Esophagus muscularis mucosa (tissue), 4 donors: ENCODE data around the gene IFITM1. TPM values are rescaled to one million over a fixed set of nuclear protein-coding genes. Genes with fewer than 3 reads are reported as not detected.

ENCODE experiments used
- DNase-seq: peaks from one replicate; pipeline ENCODE4 v3.0.0-alpha.2; 2017; ENCODE audit errors: extremely low spot score
- H3K27ac ChIP-seq, 4 donors: fragments of 200-600 bp; sonication (generic); replicated peaks in 1 of 4; 1 replicate in 3 of 4; 2 replicates in 1 of 4; pipeline ENCODE4 v1.5.1; 2016 to 2019; ENCODE audit warnings: mild to moderate bottlenecking in 1 of 4
- H3K27me3 ChIP-seq, 4 donors: fragments of 200-600 bp; sonication (generic); one replicate each; pipeline versions ENCODE4 v1.5.1 to v1.6.0; 2016 to 2019
- H3K36me3 ChIP-seq, 4 donors: fragments of 200-600 bp; sonication (generic); one replicate each; pipeline ENCODE4 v1.5.1; 2016 to 2019
- H3K4me1 ChIP-seq, 4 donors: fragments of 200-600 bp; sonication (generic); one replicate each; pipeline ENCODE4 v1.5.1; 2016 to 2019
- H3K4me3 ChIP-seq, 4 donors: fragments of 200-600 bp; sonication (generic); 1 replicate in 2 of 4; 2 replicates in 2 of 4; pipeline ENCODE4 v1.5.1; 2016 to 2019; ENCODE audit warnings: mild to moderate bottlenecking in 4 of 4, moderate library complexity in 1 of 4
- H3K9me3 ChIP-seq, 4 donors: fragments of 200-600 bp; sonication (generic); 1 replicate in 3 of 4; 2 replicates in 1 of 4; pipeline ENCODE4 v1.5.1; 2016 to 2019
- EP300 ChIP-seq: sonication (generic); formaldehyde crosslinking; IDR thresholded peaks from one replicate; pipeline ENCODE4 v1.6.1; 2017; ENCODE audit warnings: antibody characterized with exemption
- POLR2A ChIP-seq: fragments of 450-650 bp; IDR thresholded peaks from one replicate; pipeline ENCODE4 v1.6.1; 2017; ENCODE audit warnings: antibody characterized with exemption, moderate library complexity, mild to moderate bottlenecking, low read depth
- POLR2AphosphoS5 ChIP-seq, 2 donors: sonication (generic); formaldehyde crosslinking; IDR thresholded peaks; one replicate each; pipeline ENCODE4 v1.6.1; 2017; ENCODE audit warnings: antibody characterized with exemption in 2 of 2
- WGBS: methylation state at CpG from one replicate; pipeline ENCODE4 v1.1.5; 2018; 5-methylcytosine and 5-hydroxymethylcytosine counted together
- intact Hi-C: fragments of 100-400 bp; cut with DNase I; formaldehyde crosslinking; loops from one replicate; pipeline ENCODE4 v1.15.1; 2023
- small RNA-seq, 3 donors: library from RNA; depleted of rRNA; stranded (forward); fragments of <200 nt; gene quantifications; one replicate each; pipeline ENCODE3, GENCODE V24; 2016
- total RNA-seq, 4 donors: library from RNA; depleted of rRNA; stranded (reverse); fragments of >200 nt; gene quantifications; one replicate each; pipeline versions ENCODE4 v1.1.0 to v1.2.1, GENCODE V29; 2016
- TF ChIP-seq, protein P1 (sequence below), 3 experiments: fragments of 200-600 bp in 2 of 3; fragments of 450-650 bp in 1 of 3; sonication (generic) in 2 of 3; IDR thresholded peaks; one replicate each; pipeline ENCODE4 v1.5.1; 2017 to 2019; ENCODE audit warnings: antibody characterized with exemption in 3 of 3, mild to moderate bottlenecking in 2 of 3, moderate library complexity in 1 of 3

Gene IFITM1
- total RNA-seq, 4 donors from 2014 or later: 60.6 to 197 (median 171) TPM

DNA sequence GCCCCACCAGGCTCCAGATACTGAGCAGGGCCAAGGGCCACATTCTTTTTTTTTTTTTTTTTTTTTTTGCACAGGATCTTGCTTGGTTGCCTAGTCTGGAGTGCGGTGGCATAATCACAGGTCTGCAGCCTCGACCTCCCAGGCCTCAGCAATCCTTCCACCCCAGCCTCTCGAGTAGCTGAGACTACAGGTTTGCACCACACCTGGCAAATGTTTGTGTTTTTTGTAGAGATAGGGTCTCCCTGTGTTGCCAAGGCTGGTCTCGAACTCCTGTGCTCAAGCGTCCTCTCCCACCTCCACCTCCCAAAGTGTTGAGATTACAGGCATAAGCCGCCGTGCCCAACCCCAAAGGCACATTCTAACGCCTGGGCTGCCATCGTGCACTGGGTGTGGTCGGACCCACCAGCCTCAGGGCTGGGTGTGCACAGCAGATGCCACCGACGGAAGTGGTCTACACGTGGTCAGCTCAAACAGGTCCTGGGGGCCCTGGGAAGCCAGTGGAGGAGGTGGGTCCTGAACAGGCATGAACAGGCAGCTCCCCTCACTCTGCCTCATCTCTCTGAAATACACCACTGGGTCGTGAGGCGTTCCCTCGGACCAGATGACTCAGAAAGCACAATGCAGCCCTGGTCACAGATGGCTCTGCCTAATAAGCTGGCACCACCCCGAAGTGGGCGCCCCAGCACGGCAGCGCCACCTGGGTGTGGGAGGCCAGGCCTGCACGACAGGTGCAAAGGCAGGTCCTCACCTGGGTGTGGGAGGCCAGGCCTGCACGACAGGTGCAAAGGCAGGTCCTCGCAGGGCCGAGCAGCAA, 50.3 kb downstream of the IFITM1 start:
- Histone ChIP-seq H3K36me3 (no peaks in the 10 kb centered on the region), H3K27me3 (peaks cover 0 to 23% (median 20%) of the 10 kb centered on the region in 4 donors), H3K27ac (no peak overlapping the region), H3K4me1 (peaks cover 5 to 16% (median 14%) of the 10 kb centered on the region in 4 donors), H3K9me3 (peaks cover 0 to 11% (median 4%) of the 10 kb centered on the region in 4 donors), H3K4me3 (no peak overlapping the region)
- intact Hi-C loops: loop anchor here (5.0 to 10.0 kb wide), 2 partner anchors 112 to 159 kb away; partner anchors contain the start of genes BET1L and RIC8A
- no peak for DNase-seq
- TF ChIP-seq POLR2A (no peak), EP300 (no peak), POLR2AphosphoS5 (IDR thresholded peaks at IDR 0.05) (no peak)
- TF ChIP-seq, protein P1, sequence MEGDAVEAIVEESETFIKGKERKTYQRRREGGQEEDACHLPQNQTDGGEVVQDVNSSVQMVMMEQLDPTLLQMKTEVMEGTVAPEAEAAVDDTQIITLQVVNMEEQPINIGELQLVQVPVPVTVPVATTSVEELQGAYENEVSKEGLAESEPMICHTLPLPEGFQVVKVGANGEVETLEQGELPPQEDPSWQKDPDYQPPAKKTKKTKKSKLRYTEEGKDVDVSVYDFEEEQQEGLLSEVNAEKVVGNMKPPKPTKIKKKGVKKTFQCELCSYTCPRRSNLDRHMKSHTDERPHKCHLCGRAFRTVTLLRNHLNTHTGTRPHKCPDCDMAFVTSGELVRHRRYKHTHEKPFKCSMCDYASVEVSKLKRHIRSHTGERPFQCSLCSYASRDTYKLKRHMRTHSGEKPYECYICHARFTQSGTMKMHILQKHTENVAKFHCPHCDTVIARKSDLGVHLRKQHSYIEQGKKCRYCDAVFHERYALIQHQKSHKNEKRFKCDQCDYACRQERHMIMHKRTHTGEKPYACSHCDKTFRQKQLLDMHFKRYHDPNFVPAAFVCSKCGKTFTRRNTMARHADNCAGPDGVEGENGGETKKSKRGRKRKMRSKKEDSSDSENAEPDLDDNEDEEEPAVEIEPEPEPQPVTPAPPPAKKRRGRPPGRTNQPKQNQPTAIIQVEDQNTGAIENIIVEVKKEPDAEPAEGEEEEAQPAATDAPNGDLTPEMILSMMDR (IDR thresholded peaks at IDR 0.05): no peak
- 72% methylated on average over 18 of the region's 24 CpGs for WGBS

Small RNAs within 50 kb of the gene (small RNA-seq; reads per million reads assigned to genes)
- 0 reads per million in 3 donors for gene AC136475.6

Other genes with a start within 250 kb of the IFITM1 start
- not detected for gene SCGB1C1, start 121.0 kb upstream of the IFITM1 start, total RNA-seq
- 10 to 100 TPM; 16.2 to 32.9 (median 30.5) TPM for gene BET1L, start 106.6 kb upstream of the IFITM1 start, total RNA-seq
- gene RIC8A, start 106.3 kb upstream of the IFITM1 start, total RNA-seq: 100 to 1,000 TPM in 3 of 4 donors, 10 to 100 TPM in 1; 76.8 to 137 (median 123) TPM
- 10 to 100 TPM in 3 of 4 donors, 1 to 10 TPM in 1; 7.9 to 20.1 (median 14.0) TPM for gene SIRT3, start 77.7 kb upstream of the IFITM1 start, total RNA-seq
- 100 to 1,000 TPM in 1 of 4 donors, 10 to 100 TPM in 3; 86.4 to 124 (median 94.1) TPM for gene PSMD13, start 77.1 kb upstream of the IFITM1 start, total RNA-seq
- 1 to 10 TPM in 1 of 4 donors, under 1 TPM in 2, not detected in 1; 0.13 to 2.2 (median 0.42) TPM for gene NLRP6, start 35.6 kb upstream of the IFITM1 start, total RNA-seq
- gene PGGHG, start 24.9 kb upstream of the IFITM1 start, total RNA-seq: 10 to 100 TPM; 13.3 to 23.7 (median 18.8) TPM
- not detected for gene IFITM5, start 14.5 kb upstream of the IFITM1 start, total RNA-seq
- gene IFITM2, start 6.2 kb upstream of the IFITM1 start, total RNA-seq: 100 to 1,000 TPM in 3 of 4 donors, 10 to 100 TPM in 1; 92.2 to 235 (median 194) TPM
- 100 to 1,000 TPM; 290 to 513 (median 410) TPM for gene IFITM3, start 6.8 kb downstream of the IFITM1 start, total RNA-seq
- 10 to 100 TPM in 1 of 4 donors, 1 to 10 TPM in 3; 2.5 to 12.0 (median 5.7) TPM for gene B4GALNT4, start 55.5 kb downstream of the IFITM1 start, total RNA-seq
- gene PKP3, start 80.2 kb downstream of the IFITM1 start, total RNA-seq: 1 to 10 TPM in 1 of 4 donors, under 1 TPM in 3; 0.17 to 1.1 (median 0.51) TPM
- 10 to 100 TPM; 45.7 to 72.9 (median 50.5) TPM for gene SIGIRR, start 101.0 kb downstream of the IFITM1 start, total RNA-seq
- under 1 TPM in 3 of 4 donors, not detected in 1; 0.11 to 0.42 (median 0.32) TPM for gene ANO9, start 128.0 kb downstream of the IFITM1 start, total RNA-seq
- gene PTDSS2, start 136.2 kb downstream of the IFITM1 start, total RNA-seq: 10 to 100 TPM; 23.9 to 58.3 (median 30.2) TPM
- gene RNH1, start 193.2 kb downstream of the IFITM1 start, total RNA-seq: 100 to 1,000 TPM; 280 to 367 (median 334) TPM
- 10 to 100 TPM; 45.7 to 85.2 (median 61.7) TPM for gene HRAS, start 221.5 kb downstream of the IFITM1 start, total RNA-seq
- under 1 TPM in 2 of 4 donors, not detected in 2; 0.19 to 0.33 TPM for gene LRRC56, start 223.5 kb downstream of the IFITM1 start, total RNA-seq
- gene LMNTD2, start 246.7 kb downstream of the IFITM1 start, total RNA-seq: 1 to 10 TPM in 3 of 4 donors, under 1 TPM in 1; 0.52 to 3.1 (median 1.7) TPM
- gene RASSF7, start 246.9 kb downstream of the IFITM1 start, total RNA-seq: 10 to 100 TPM in 3 of 4 donors, 1 to 10 TPM in 1; 2.9 to 24.4 (median 13.7) TPM